Measurements from ENCODE around the gene TC2N. TPM values are rescaled to one million over a fixed set of nuclear protein-coding genes. Genes with fewer than 3 reads are reported as not detected.
"Not testable (repeated sequence)": the region's sequence is repeated elsewhere in the genome, so short reads cannot be mapped to it uniquely, and the experiment has no call there.

The TC2N gene
- polyA plus RNA-seq, 4 donors: 8.1 to 19.8 (median 12.8) TPM

DNA sequence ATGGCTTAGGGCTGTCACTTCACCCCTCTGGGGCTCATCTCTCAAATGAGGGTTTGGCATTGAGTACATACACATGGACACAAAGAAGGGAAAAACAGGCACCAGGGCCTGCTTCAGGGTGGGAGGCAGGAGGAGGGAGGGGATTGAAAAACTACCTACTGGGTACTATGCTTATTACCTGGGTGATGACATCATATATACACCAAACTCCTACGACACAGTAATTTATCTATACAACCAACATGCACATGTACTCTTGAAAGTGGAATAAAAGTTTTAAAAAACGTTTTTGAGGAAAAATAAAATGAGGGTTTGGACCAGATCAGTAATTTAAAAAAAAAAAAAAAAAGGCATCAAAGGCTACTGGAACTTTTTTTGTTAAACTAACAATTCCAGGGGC lies 3.6 kb upstream of the TC2N start:
- no peak for DNase-seq (ENCODE audit: low read depth in 4 of 4, low spot score in 2 of 4)

DNA sequence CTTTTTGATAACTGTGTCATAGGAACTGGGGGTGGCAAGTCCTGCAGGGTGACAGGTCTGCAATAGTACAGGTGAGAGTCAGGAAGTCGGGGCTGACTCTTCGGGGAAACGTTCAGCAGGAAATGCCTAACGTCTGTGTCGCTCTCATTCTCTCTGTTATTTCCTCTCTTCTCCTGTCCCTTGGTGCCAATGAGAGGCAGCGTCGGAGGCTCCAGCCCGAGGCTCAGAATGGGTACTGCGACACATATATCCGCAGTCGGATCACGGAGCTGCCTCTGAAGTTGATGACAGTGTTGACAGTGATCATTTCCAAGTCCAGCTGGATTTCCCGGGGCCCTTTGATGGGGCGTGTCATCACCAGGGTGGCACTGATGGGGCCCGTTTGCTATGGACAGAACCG lies 2.7 kb upstream of the TC2N start:
- no peak for DNase-seq (ENCODE audit: low read depth in 4 of 4, low spot score in 2 of 4)

DNA sequence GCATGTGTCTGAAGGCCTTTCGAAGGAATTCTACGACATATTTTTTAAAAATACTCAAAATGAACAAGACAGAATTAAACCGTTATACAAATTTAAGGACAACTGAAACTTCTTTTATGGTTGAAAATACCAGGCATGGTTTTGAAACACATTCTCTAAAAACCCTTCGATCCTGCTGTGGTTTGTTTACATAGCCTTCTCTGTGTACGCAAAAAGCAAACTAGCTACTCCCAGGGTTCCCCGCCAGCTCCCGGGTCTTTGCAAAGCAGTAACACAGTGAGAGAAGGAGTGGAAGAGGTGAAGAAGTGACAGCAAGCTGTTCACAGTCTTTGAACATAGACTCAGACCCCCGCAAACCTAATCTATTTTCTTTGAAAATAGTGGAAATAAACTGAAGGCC lies 2.2 kb upstream of the TC2N start:
- no peak for DNase-seq (ENCODE audit: low read depth in 4 of 4, low spot score in 2 of 4)

DNA sequence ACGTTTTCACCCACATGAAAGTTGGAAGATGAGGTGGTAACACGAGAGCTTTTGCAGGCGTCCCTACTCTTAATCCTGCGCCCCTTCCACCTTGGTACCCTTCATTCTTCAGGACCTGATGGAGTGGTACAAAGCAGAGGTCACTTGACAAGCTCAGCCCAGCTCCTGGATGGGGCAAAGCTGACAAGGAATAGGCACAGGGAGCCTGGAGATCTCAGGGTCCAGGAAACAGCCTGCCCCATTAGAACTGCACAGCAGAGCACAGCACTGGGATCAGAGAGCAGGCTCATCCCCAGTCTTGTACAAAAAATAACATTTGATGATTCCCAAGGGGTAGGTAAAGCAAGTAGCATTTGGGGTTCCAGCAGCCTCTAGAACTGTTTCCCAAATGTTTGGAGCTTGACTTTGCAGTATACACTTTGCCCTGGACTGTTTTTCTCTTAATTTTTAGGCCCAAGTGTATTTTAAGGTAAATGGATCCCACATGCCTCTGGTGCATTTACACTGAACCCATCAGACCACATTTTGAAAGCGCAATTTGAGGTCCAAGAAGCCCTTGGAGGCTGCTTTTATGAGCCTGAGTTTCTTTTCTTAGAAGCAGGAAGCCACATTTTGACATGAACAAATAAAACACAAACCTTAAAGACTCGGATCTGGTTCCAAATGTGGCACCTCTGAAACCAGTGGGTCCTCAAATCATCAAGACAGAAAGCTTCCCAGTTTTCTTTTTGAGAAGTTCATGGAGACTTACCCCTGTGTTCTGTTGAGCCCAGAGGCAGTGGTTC lies 633 bp downstream of the TC2N start:
- DNase-seq (ENCODE audit: low read depth in 4 of 4, low spot score in 2 of 4): no peak

DNA sequence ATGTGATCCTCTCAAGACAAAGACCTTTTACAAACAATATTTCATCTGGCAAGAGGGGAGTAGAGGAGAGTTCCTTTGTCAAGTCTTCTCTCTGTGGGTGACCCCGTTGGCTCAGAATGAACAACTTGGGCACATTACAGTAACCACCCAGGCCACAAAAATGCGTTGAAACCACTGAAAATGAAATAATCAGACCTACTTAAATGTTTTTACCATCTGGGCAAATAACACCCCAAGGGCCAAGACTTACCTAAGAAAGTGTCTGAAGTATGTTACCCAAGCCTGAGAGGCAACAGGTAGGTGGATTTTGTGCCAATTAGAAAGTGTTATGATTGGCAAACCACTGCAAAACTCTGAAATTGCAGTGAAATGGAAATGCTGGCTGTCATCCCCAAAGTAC lies 1.3 kb downstream of the TC2N start:
- no peak for DNase-seq (ENCODE audit: low read depth in 4 of 4, low spot score in 2 of 4)

DNA sequence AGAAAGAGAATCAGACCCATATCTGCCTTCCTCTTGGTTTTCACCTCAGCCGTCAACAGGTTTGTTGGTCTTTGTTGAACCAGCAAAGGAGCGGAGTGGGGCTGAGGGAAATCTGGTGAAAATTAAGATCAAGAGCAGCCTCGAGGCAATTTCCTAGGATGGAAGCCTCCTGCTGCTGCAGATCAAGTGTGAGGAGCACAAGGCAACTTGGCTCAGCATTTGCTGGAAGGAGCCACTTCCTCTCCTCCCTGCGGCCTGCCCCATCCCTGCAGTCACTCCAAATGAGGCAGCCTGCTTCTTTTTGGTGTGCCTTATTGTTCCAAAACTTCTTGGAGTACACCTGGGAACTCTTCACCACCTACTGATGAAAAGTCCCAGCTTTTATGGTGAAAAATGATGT lies 4.9 kb downstream of the TC2N start:
- DNase-seq (ENCODE audit: low read depth in 4 of 4, low spot score in 2 of 4): no peak

DNA sequence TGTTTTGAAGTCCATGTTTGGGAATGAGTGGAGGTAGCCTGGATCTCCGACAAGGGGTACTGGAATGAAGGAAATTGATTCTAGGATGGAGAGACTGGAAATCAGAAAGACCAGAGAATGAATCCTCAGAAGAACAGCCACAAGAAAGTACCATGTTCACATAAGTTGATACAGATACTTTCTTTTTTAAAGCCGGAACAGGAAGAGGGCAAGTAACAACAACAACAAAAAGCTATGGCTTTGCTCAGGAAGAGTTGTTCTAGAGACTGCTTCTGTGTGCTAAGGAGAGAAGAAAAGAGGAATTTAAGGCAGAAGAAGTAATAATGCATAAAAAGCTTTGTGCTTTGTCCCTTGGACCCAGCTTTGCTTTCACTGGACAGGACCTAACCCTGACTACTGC lies 6.2 kb downstream of the TC2N start:
- DNase-seq (ENCODE audit: low read depth in 4 of 4, low spot score in 2 of 4): no peak

DNA sequence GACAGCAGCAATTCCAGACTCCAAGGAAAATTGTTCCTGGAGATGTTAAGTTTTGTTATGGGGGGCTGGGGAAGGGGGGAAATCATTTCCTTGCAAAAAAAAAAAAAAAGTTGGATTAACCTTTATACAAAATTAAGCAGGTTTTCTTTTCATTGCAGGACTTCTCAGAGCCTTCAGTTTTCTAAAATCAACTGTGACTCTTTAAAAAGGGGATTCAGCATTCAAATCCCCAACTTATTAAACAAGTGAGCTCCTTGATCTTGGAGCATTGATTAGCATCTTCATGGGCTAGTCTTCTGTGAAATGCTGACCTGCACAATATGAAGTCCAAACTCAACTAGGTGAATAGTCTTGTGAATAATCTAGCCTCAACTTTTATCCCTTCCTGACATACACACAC lies 7.1 kb downstream of the TC2N start:
- no peak for DNase-seq (ENCODE audit: low read depth in 4 of 4, low spot score in 2 of 4)

DNA sequence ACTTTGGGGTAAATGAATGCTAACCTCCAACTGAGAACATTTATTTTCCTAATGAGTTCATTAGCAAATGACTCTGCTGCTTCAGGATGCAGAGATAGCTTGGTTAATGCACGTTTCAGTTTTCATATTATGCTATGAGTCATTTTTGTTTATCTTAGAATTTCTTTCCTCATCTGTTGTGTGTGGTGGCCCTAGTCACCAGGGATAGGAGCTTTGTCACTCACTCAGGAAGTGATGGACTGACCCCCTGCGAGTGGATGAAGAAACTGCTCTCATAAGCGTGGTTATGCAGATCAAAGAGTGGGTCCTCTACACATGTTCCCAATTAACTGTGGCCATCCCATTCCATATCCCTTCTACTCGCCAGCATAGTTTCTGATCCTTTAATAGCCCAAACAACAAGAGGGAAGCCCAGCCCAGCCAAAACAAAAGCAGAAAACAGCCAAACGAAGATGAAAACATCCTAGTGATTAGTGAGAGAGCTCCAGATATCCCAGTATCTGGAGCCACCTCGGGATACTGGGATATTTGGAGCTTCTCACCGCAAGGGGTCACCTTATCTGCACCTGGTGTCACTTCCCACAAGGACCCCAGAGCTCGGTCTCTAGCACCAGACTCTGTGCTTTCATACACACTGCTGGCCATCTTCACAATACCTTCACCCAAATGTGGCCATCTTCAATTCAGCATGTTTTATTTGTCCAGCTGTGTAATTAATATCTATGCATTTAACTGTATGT lies 8.6 kb downstream of the TC2N start:
- DNase-seq (ENCODE audit: low read depth in 4 of 4, low spot score in 2 of 4): no peak

DNA sequence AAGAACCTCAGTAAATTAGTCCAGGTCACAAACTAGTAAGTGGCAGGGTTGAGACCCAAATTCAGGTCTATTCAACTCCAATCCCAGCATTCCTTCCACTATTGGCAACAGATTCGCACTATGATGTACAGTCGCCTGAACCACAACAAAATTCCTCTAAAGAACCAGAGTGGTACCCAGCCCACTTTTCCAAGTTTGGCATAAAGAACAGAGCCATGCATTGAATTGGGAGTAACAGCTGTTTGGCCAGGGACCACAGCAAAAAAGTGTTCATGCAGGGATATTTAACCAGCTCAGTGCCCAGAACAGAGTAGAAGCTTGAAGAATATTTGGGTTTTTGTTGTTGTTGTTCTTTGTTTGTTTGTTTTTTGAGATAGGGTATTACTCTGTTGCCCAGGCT lies 9.7 kb downstream of the TC2N start:
- DNase-seq (ENCODE audit: low read depth in 4 of 4, low spot score in 2 of 4): no peak

DNA sequence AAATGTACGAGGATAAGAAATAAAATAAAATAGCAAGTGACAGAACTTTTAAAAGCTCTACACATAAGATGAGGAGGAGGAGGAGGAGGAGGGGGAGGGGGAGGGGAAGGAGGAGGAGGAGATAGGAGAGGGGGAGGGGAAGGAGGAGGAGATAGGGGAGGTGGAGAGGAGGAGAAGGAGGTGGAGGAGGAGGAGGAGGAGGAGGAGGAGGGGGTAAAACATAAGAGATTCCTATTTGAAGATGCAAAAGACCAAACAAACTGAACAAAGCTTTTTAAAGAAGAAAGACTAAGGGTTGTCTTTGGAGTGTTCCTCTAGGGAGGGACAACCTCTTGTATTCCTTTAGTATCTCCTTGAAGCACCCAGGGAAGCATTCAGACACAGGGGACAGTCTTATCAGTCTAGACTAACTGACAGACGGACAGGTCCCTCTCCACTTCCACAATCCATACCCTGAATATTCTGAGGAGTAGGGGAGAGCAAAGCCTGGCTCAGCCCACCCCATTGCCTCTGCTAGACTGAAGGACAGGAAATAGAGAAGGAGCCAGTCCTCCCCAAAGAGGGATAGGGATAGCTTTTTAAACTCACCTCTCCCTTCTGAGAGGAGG lies 12.9 kb downstream of the TC2N start:
- DNase-seq (ENCODE audit: low read depth in 4 of 4, low spot score in 2 of 4): no peak

DNA sequence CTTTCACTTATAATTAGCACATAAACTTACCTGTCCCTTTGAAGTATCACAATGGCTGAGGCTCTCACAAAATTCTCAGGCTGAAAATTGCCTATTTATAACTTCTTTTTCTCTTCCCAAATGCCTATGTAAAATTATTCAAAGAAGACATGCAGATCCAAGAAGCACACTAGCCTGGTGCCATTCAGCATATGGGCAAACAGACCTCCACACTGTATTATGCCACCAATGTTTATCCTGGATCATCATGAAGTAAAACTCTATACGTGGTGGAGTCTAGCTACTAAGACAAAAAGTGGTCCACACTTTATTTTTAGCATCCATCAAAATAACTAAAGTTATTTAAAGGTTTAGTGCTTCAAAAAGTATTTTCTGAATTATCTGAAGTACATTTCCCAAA lies 15.8 kb downstream of the TC2N start:
- no peak for DNase-seq (ENCODE audit: low read depth in 4 of 4, low spot score in 2 of 4)

DNA sequence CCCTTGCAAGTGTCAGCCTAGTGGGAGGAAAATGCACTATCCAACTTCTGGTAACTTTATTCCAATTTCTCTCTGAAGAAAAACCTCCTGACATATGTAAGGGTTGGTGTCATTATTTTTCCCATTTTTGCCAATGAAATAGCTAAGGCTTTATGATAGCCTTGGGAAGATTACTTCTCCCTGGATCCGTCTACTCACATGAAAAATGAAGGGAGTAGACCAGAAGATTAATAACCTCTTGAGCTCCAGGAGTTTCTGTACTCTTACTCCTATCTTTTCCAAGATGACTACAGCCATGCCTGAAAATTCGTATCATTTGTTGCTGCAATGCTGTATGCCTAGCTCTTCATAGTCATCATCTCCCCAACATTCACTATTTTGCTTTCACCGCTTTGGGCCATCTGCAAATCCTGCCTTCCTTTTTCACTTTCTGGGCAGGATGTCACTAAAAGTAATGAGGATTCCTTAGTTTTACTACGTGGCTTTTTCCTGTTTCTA lies 18.8 kb downstream of the TC2N start:
- no peak for DNase-seq (ENCODE audit: low read depth in 4 of 4, low spot score in 2 of 4)

DNA sequence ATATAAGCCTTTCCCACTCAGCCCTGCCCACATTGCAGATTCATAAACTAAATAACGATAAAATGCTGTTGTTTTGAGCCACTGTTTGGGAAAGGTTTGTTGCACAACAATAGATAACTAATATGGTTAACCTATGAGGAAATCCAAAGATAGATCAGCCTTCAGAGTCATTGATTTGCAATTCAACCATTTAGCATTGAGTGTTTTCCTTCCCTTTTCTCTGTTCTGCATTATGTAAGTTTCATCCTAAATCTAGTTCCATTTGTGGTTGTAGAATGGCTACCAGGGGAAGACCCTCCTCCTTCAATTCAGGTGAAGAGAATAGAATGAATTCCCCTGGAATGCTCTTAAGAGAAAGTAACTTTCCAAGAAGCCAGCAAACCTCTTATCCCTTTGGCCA lies 19.6 kb downstream of the TC2N start:
- no peak for DNase-seq (ENCODE audit: low read depth in 4 of 4, low spot score in 2 of 4)

DNA sequence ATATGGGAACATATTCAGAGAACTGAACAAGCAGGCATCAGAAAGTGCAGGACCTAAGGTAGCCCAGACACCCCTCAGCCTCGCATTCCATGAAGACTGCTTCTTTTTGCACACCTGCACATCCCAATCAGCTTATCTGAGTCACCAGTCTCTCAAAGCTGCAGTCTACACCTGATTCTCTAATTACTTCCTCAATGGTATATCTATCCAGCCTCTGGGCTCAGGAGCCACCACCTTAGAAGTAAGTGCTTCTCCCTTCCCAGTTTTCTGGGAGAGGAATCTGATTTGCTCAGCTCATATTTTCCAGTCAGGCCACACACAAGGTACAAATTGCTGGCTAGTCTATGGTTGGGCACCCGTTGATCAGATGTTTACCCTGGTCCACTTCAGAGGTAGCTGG lies 21.7 kb downstream of the TC2N start:
- no peak for DNase-seq (ENCODE audit: low read depth in 4 of 4, low spot score in 2 of 4)

DNA sequence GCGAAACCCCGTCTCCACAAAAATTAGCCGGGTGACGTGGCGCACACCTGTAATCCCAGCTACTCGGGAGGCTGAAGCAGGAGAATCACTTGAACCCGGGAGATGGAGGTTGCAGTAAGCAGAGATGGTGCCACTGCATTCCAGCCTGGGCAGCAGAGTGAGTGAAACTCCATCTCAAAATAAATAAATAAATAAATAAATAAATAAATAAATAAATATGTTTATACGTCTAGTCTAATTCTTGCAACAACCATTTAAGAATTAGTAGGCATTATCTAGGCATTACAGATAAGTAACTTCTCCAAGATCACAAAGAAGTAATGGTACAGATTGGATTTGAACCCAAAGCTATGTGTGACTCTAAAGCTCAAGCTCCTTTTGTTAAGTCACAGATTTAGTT lies 22.3 kb downstream of the TC2N start:
- DNase-seq (ENCODE audit: low read depth in 4 of 4, low spot score in 2 of 4): not testable (repeated sequence)

DNA sequence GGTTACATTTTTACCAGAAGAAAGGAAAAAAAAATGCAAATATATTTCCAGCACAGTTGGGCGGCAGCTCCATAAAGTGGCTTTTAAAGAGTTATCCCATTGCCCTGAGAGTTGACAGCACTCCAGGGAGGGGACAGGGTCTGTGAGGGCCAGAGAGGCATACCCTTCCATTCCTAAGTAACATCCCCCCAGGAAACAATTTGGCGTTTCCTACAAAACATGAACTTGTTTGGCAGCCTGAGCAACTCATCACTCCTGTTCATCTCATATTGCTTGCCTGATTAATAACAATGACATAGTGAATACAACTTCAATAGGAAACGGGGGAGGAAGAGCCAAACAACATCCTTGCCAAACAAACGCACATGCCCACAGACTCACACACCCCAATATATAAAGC lies 23.3 kb downstream of the TC2N start:
- no peak for DNase-seq (ENCODE audit: low read depth in 4 of 4, low spot score in 2 of 4)

DNA sequence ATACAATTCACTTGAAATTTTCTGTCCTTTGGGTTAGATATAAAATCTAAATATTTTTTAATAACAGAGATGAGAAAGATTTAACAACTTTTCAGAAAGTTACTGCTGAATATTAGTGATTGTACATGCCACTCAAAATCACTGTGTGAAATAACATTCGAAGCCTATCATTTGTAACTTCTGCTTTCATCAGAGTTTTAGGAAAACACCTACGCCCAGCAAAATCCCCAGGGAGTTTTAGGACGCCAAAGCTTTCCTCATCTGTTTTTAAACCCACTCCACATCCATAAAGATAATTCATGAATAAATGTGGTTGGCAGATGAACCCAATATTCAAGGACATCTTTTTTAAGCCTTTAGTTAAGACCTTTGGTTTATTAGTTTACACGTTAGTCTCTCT lies 23.9 kb downstream of the TC2N start:
- DNase-seq (ENCODE audit: low read depth in 4 of 4, low spot score in 2 of 4): no peak

DNA sequence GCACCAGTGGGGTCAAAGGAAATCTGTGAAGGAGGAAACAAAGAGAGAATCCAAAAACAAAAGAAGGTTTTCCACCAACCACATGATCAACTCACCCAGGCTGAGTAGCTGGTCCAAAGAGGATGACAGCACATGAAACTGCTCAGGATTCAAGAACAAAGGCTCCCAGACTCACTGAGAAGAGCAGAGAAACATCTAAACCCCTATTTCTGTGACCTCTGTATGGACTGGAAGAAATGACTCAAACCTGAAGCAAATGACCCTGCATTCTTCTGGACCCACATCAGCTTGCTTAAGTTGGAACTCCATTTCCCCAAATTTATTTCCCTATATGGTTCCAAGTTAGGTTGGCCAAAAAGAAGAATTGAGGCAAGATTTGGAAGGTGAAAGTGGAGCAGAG lies 26.3 kb downstream of the TC2N start:
- DNase-seq (ENCODE audit: low read depth in 4 of 4, low spot score in 2 of 4): no peak

DNA sequence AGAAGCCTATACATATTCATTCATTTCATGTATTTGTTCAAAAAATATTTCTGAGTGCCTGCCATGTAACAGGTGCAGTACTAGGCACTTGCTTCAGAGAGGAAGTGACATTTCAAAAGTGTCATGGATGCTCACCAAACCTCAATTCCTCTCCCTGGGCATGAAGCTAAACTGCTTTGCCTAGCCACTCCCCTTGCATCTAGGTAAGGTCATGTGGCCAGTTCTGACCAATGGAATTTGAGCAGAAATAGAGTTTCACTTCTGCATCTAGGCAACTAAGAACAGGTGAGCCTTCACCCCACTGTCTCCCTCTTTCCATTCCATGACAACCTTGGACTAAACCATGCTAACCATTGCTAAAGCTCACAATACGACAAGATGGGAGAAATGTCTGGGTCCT lies 27.6 kb downstream of the TC2N start:
- no peak for DNase-seq (ENCODE audit: low read depth in 4 of 4, low spot score in 2 of 4)

DNA sequence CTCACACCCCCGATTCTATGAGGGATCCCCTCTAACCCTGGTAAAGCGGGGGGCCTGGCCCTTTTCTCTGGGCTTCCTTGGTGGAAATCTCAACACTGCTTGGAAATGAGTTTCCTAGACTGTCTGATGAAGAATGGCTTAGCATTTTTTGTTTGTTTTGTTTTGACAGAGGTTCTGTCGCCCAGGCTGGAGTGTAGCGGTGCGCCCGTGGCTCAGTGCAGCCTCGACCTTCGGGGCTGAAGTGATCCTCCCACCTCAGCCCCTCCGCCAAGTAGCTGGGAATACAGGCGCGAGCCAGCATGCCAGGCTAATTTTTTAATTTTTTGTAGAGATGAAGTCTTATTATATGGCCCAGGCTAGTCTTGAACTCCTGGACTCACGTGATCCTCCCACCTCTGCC lies 30.3 kb downstream of the TC2N start:
- no peak for DNase-seq (ENCODE audit: low read depth in 4 of 4, low spot score in 2 of 4)

All from left renal cortex interstitium (tissue), 4 donors.